ENCODE measurements around the gene IGSF9B.

Gene IGSF9B

GRCh38 chr11:133934599-133935550, 21.9 kb downstream of the IGSF9B start:
- no peak for DNase-seq

- DNase-seq, result no peak
These were observed 22.7 kb downstream of the IGSF9B start for GRCh38 chr11:133934096-133934495.

GRCh38 chr11:133931449-133932060, 25.2 kb downstream of the IGSF9B start:
- DNase-seq, result no peak

GRCh38 chr11:133930767-133931448, 25.9 kb downstream of the IGSF9B start:
- no peak for DNase-seq

GRCh38 chr11:133930053-133930766, 26.6 kb downstream of the IGSF9B start:
- no peak for DNase-seq

- no peak for DNase-seq
These were observed 27.2 kb downstream of the IGSF9B start for GRCh38 chr11:133929401-133930052.

GRCh38 chr11:133928628-133929059, 28.1 kb downstream of the IGSF9B start:
- DNase-seq, result peak in 1 of 2 experiments; percentile 9

- DNase-seq, result peak; percentile 57 to 83
These were observed 28.8 kb downstream of the IGSF9B start for GRCh38 chr11:133927690-133928627.

- DNase-seq, result no peak
These were observed 30.1 kb downstream of the IGSF9B start for GRCh38 chr11:133926466-133927246.

GRCh38 chr11:133925756-133926155, 31.0 kb downstream of the IGSF9B start:
- no peak for DNase-seq

- DNase-seq, result no peak
These were observed 32.1 kb downstream of the IGSF9B start for GRCh38 chr11:133924661-133925060.

GRCh38 chr11:133922078-133922870, 34.5 kb downstream of the IGSF9B start:
- peak; percentile 34 to 75 for DNase-seq

GRCh38 chr11:133921513-133921912, 35.3 kb downstream of the IGSF9B start:
- no peak for DNase-seq

GRCh38 chr11:133921026-133921425, 35.7 kb downstream of the IGSF9B start:
- DNase-seq, result no peak

- DNase-seq, result no peak
These were observed 36.4 kb downstream of the IGSF9B start for GRCh38 chr11:133920109-133920990.

GRCh38 chr11:133919330-133920108, 37.2 kb downstream of the IGSF9B start:
- no peak for DNase-seq

- DNase-seq, result no peak
These were observed 38.0 kb downstream of the IGSF9B start for GRCh38 chr11:133918608-133919260.

Measured in NCI-H524 (cell line).